Effector CD8-positive, alpha-beta T cell (primary cell): ENCODE data around the gene C16orf95.

Experiments used
- DNase-seq: peaks from one replicate; lab custom pipeline; 2025; lab: John Stamatoyannopoulos, UW

C16orf95 gene

GRCh38 chr16:87316450-87316922 lies 706 bp downstream of the C16orf95 start:
- no peak for DNase-seq

GRCh38 chr16:87314990-87315420 lies 2.2 kb downstream of the C16orf95 start:
- no peak for DNase-seq

GRCh38 chr16:87312008-87312407 lies 5.2 kb downstream of the C16orf95 start:
- no peak for DNase-seq

GRCh38 chr16:87311387-87311786 lies 5.8 kb downstream of the C16orf95 start:
- DNase-seq = no peak

- DNase-seq = no peak
Observed at GRCh38 chr16:87310610-87311009, 6.6 kb downstream of the C16orf95 start.

GRCh38 chr16:87309620-87310525 lies 7.3 kb downstream of the C16orf95 start:
- no peak for DNase-seq

GRCh38 chr16:87308826-87309225 lies 8.4 kb downstream of the C16orf95 start:
- no peak for DNase-seq

GRCh38 chr16:87306516-87306915 lies 10.7 kb downstream of the C16orf95 start:
- DNase-seq = no peak

GRCh38 chr16:87305505-87306391 lies 11.4 kb downstream of the C16orf95 start:
- no peak for DNase-seq

GRCh38 chr16:87304951-87305350 lies 12.2 kb downstream of the C16orf95 start:
- DNase-seq = no peak

- DNase-seq = no peak
Observed at GRCh38 chr16:87303962-87304521, 13.2 kb downstream of the C16orf95 start.

GRCh38 chr16:87303431-87303930 lies 13.7 kb downstream of the C16orf95 start:
- DNase-seq = no peak

GRCh38 chr16:87298857-87299465 lies 18.2 kb downstream of the C16orf95 start:
- no peak for DNase-seq

GRCh38 chr16:87297918-87298631 lies 19.1 kb downstream of the C16orf95 start:
- DNase-seq = peak; percentile 4

GRCh38 chr16:87297407-87297806 lies 19.8 kb downstream of the C16orf95 start:
- no peak for DNase-seq

- no peak for DNase-seq
Observed at GRCh38 chr16:87295661-87296531, 21.3 kb downstream of the C16orf95 start.

GRCh38 chr16:87295259-87295658 lies 21.9 kb downstream of the C16orf95 start:
- DNase-seq = no peak

GRCh38 chr16:87293990-87294389 lies 23.2 kb downstream of the C16orf95 start:
- no peak for DNase-seq

GRCh38 chr16:87291944-87292343 lies 25.2 kb downstream of the C16orf95 start:
- no peak for DNase-seq
